ENCODE data around the gene KCNN3.

Gene KCNN3

GRCh38 chr1:154881820-154882535 is 11.9 kb upstream of the KCNN3 start:
- H3K4me3 ChIP-seq (ENCODE audit: low read depth, low read length): no peak overlapping the region
- TF ChIP-seq, protein P1, sequence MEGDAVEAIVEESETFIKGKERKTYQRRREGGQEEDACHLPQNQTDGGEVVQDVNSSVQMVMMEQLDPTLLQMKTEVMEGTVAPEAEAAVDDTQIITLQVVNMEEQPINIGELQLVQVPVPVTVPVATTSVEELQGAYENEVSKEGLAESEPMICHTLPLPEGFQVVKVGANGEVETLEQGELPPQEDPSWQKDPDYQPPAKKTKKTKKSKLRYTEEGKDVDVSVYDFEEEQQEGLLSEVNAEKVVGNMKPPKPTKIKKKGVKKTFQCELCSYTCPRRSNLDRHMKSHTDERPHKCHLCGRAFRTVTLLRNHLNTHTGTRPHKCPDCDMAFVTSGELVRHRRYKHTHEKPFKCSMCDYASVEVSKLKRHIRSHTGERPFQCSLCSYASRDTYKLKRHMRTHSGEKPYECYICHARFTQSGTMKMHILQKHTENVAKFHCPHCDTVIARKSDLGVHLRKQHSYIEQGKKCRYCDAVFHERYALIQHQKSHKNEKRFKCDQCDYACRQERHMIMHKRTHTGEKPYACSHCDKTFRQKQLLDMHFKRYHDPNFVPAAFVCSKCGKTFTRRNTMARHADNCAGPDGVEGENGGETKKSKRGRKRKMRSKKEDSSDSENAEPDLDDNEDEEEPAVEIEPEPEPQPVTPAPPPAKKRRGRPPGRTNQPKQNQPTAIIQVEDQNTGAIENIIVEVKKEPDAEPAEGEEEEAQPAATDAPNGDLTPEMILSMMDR (IDR thresholded peaks at IDR 0.05; ENCODE audit: low read depth, low read length): no peak
- no peak for DNase-seq (ENCODE audit: low read depth, low spot score)
- in situ Hi-C loops (cut with HindIII; ENCODE audit: low sequenced_read_pairs): no loop called here

DNA sequence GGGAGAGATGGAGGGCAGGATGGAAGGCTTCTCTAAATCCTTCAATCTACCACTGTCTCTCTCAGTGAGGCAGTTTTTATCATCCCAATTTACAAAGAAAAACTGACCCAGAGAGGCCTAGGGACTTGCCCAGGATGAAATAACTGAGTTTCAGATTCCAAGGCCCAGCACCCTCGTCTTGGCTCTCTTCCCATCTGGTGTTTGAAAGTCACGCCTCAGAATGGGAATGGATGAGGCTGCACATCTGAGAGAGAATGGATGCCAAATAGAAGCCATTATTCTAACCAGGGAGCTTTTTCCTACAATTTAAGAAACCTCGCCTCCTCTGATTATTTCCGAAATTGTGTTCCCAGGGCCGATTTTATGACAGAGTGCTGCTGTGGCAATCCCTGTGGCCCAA is 10.6 kb upstream of the KCNN3 start:
- no peak overlapping the region for H3K4me3 ChIP-seq (ENCODE audit: low read depth, low read length)
- in situ Hi-C loops (cut with HindIII; ENCODE audit: low sequenced_read_pairs): no loop called here
- no peak for DNase-seq (ENCODE audit: low read depth, low spot score)
- TF ChIP-seq, protein P1 (IDR thresholded peaks at IDR 0.05; ENCODE audit: low read depth, low read length): no peak

DNA sequence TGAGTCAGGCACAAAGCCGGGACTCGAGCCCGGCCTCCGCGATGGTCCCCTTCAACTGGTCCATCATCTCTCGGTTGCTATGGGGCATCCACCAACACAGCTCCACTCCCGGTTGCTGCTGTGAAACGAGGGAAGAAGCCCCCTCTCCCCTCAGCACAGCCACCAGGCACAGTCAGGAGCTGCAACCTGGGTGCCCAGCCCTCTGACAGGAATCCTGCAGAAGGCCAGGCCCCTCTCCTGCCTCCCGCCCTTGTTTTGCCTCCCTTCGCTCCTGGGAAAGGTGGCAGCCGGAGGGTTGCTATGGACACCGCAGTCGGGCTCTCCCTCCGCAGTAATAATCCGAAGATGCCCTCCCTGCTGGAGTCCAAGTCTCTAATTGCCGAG is 8.9 kb upstream of the KCNN3 start:
- DNase-seq (ENCODE audit: low read depth, low spot score): no peak
- in situ Hi-C loops (cut with HindIII; ENCODE audit: low sequenced_read_pairs): no loop called here
- H3K4me3 ChIP-seq (ENCODE audit: low read depth, low read length): no peak overlapping the region
- TF ChIP-seq, protein P1 (IDR thresholded peaks at IDR 0.05; ENCODE audit: low read depth, low read length): no peak

DNA sequence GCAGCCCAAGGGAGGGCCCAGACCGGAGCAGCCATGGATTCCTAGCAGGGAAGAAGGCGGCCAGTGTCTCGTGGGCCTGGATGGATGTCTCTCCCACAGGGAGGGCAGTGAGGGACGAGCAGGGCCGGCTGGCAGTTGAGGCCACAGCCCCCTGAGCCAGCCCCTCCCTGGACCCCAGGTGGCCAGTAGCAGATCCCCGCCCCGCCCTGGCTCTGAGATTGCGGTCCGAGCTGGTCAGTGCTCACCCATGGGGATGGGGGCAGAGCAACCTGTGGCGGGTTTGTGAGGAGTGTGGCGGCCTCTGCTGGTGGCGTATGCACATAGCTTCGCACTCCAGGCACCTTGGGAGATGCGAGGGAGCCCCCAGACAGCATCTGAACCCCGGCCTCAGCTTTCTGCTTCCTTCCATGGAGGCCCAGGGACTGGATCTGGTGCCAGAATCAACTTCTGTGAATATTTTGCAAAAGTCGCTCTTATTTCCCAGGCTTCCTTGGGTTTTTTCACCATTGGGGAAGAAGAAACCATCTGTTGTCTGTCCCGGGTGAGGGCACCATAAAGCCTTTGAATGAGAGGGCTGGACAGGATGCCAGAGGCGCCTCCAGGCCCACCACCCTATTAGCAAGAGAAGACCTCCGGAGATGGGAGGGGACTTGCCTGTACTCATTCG is 8.4 kb upstream of the KCNN3 start:
- in situ Hi-C loops (cut with HindIII; ENCODE audit: low sequenced_read_pairs): no loop called here
- no peak overlapping the region for H3K4me3 ChIP-seq (ENCODE audit: low read depth, low read length)
- TF ChIP-seq, protein P1 (IDR thresholded peaks at IDR 0.05; ENCODE audit: low read depth, low read length): peak; percentile 87
- peak; percentile 62 for DNase-seq (ENCODE audit: low read depth, low spot score)

DNA sequence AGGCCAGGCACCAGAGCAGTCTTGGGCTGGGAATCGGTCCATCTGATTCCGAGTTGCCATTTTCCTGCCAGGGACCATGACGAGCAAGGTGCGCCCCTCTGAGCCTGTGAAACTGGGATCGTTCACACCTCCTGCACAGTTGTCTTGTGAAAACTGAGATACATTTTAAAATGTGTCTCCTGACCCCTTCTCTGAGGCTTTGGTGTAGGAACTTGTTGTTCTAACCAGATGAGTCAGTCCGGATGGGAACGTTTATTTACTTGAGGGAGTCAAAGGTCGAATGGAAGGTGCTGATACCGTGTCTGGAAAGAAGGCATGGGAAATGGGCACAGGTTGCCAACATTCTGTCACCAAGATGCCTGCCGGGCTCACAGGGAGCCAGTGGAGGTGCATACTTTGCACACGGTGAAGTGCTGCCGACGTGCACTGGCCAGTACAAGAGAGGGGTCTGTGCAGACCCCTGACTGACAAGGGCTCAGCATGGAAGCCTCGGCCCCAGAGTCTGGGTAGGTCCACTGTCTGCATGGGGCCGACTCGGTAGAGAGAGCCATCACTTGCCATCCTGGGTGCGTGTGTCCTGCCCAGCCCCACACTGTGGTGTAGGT is 7.4 kb upstream of the KCNN3 start:
- in situ Hi-C loops (cut with HindIII; ENCODE audit: low sequenced_read_pairs): no loop called here
- H3K4me3 ChIP-seq (ENCODE audit: low read depth, low read length): no peak overlapping the region
- TF ChIP-seq, protein P1 (IDR thresholded peaks at IDR 0.05; ENCODE audit: low read depth, low read length): no peak
- no peak for DNase-seq (ENCODE audit: low read depth, low spot score)

GRCh38 chr1:154876842-154877369 is 6.8 kb upstream of the KCNN3 start:
- in situ Hi-C loops (cut with HindIII; ENCODE audit: low sequenced_read_pairs): no loop called here
- DNase-seq (ENCODE audit: low read depth, low spot score): no peak
- TF ChIP-seq, protein P1 (IDR thresholded peaks at IDR 0.05; ENCODE audit: low read depth, low read length): no peak
- no peak overlapping the region for H3K4me3 ChIP-seq (ENCODE audit: low read depth, low read length)
